CD4-positive, alpha-beta memory T cell (primary cell): ENCODE data around the gene SAP130. TPM values are rescaled to one million over a fixed set of nuclear protein-coding genes. Genes with fewer than 3 reads are reported as not detected.

Experiments used
- CTCF ChIA-PET: fragments of 350-600 bp; sonication (Branson Sonifier 250); formaldehyde crosslinking; loops from one replicate; lab custom pipeline; 2021; ENCODE audit warnings: inconsistent platforms; ENCODE audit not compliant: partially characterized antibody; lab: Charles Lee
- POLR2A ChIA-PET: fragments of 350-600 bp; sonication (Branson Sonifier 250); formaldehyde crosslinking; loops from one replicate; lab custom pipeline; 2021; ENCODE audit not compliant: partially characterized antibody; lab: Charles Lee
- DNase-seq, 5 donors: peaks; one replicate each; pipeline versions ENCODE4 v3.0.0 to v3.0.0-alpha.2; 2020 to 2022; ENCODE audit warnings: mixed read lengths in 1 of 5
- H3K27ac ChIP-seq: one replicate; pipeline ENCODE4 v1.7.0; 2013; ENCODE audit warnings: low read depth, low read length
- H3K27me3 ChIP-seq: 2 replicates; pipeline ENCODE4 v1.7.0; 2013; ENCODE audit warnings: mild to moderate bottlenecking, low read length, moderate library complexity; ENCODE audit not compliant: insufficient read depth
- H3K36me3 ChIP-seq: 2 replicates; pipeline ENCODE4 v1.7.0; 2013; ENCODE audit warnings: mild to moderate bottlenecking, low read length, moderate library complexity; ENCODE audit not compliant: insufficient read depth
- H3K4me1 ChIP-seq: 2 replicates; pipeline ENCODE4 v1.7.0; 2013; ENCODE audit warnings: mild to moderate bottlenecking, low read length, moderate library complexity; ENCODE audit not compliant: insufficient read depth
- H3K4me3 ChIP-seq, 2 donors: one replicate each; pipeline ENCODE4 v1.7.0; 2013; ENCODE audit warnings: low read length in 2 of 2, mild to moderate bottlenecking in 1 of 2
- H3K9me3 ChIP-seq, 2 donors: one replicate each; pipeline ENCODE4 v1.7.0; 2013; ENCODE audit warnings: low read length in 2 of 2, control low read depth in 1 of 2; ENCODE audit not compliant: control insufficient read depth in 1 of 2
- H3K27ac Mint-ChIP-seq, 7 donors: one replicate each; pipeline ENCODE4 v1.8.0; 2020 to 2021; ENCODE audit warnings: mixed read lengths in 7 of 7, mild to moderate bottlenecking in 6 of 7, inconsistent platforms in 3 of 7, moderate library complexity in 3 of 7
- H3K27me3 Mint-ChIP-seq, 2 donors: one replicate each; pipeline ENCODE4 v1.8.0; 2020 to 2021; ENCODE audit warnings: mixed read lengths in 2 of 2
- H3K36me3 Mint-ChIP-seq, 2 donors: one replicate each; pipeline ENCODE4 v1.8.0; 2020 to 2021; ENCODE audit warnings: mixed read lengths in 2 of 2, inconsistent platforms in 1 of 2, mild to moderate bottlenecking in 1 of 2
- H3K4me1 Mint-ChIP-seq, 4 donors: one replicate each; pipeline ENCODE4 v1.8.0; 2020 to 2021; ENCODE audit warnings: mixed read lengths in 4 of 4, mild to moderate bottlenecking in 1 of 4
- H3K4me3 Mint-ChIP-seq, 8 donors: one replicate each; pipeline ENCODE4 v1.8.0; 2020 to 2021; ENCODE audit warnings: mixed read lengths in 8 of 8, mild to moderate bottlenecking in 7 of 8, moderate library complexity in 6 of 8, inconsistent platforms in 3 of 8
- H3K9me3 Mint-ChIP-seq, 8 donors: one replicate each; pipeline ENCODE4 v1.8.0; 2020 to 2021; ENCODE audit warnings: mixed read lengths in 8 of 8, mild to moderate bottlenecking in 5 of 8, inconsistent platforms in 3 of 8, moderate library complexity in 1 of 8
- intact Hi-C: fragments of 100-400 bp; cut with micrococcal nuclease; formaldehyde crosslinking; loops from one replicate; pipeline ENCODE4 v1.15.1; 2023
- polyA plus RNA-seq, 2 donors: library from polyadenylated mRNA; unstranded; fragments of 300-500 nt; fragmentation: Illumina TruSeq; gene quantifications; one replicate each; pipeline ENCODE4 v1.2.3, GENCODE V29; 2021
- total RNA-seq, 2 experiments: library from RNA; stranded (reverse); gene quantifications; one replicate each; pipeline ENCODE4 v1.2.3, GENCODE V29; 2021

The SAP130 gene
- total and polyA plus RNA-seq, 4 experiments from 2014 or later, result 3.1 to 30.2 (median 21.7) TPM

DNA sequence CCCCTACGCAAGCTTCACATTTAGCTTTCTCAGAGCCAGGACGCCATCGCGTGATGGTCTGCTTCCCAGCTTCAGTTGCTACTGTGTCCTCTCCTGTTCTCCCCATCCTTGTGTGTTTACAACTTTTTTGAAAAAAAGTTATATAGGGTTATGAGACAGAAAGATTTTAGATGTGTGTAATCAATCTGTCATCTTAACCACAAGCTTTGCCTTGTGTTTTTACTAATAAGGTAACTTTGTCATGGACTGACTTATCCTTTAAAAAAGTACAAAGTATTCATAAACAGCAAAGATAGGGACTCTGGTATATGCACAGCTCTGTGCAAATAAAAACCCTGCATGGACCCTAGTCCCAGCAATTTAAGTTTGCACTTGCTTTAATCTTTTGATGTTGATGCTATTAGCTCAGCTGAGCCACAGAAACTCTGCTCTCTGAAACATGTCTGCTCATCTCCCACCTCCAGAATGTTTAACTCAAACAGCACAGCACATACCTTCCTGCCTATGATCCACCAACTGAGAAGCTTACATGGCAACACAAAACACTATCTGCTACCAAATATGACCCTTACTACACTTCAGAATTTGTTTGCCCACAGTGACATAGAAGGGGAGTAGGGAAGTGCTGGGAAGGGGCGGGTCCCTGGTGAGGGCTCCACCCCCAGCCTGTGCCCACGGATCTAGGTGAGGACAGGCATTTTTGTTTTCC, 42.7 kb downstream of the SAP130 start:
- H3K4me3 ChIP-seq, result no peak overlapping the region
- no peaks in the 10 kb centered on the region for H3K27me3 ChIP-seq
- H3K36me3 ChIP-seq, result peaks cover 60% of the 10 kb centered on the region
- intact Hi-C loops, result no loop called here
- H3K36me3 Mint-ChIP-seq, result peaks cover 51 to 80% of the 10 kb centered on the region in 2 donors
- ChIA-PET CTCF (no interaction called here), POLR2A (no interaction called here)
- no peaks in the 10 kb centered on the region for H3K27me3 Mint-ChIP-seq
- no peak overlapping the region for H3K4me3 Mint-ChIP-seq
- DNase-seq, result no peak
- no peak overlapping the region for H3K27ac ChIP-seq
- H3K4me1 Mint-ChIP-seq, result peaks cover 0 to 5% (median under 1%) of the 10 kb centered on the region in 4 donors
- H3K4me1 ChIP-seq, result no peaks in the 10 kb centered on the region
- H3K27ac Mint-ChIP-seq, result peak overlapping the region in 2 of 7 donors; percentile 2 to 11
- H3K9me3 ChIP-seq, result no peaks in the 10 kb centered on the region
- H3K9me3 Mint-ChIP-seq, result no peaks in the 10 kb centered on the region

GRCh38 chr2:127984551-127984950, 43.3 kb downstream of the SAP130 start:
- H3K4me3 Mint-ChIP-seq, result no peak overlapping the region
- no peaks in the 10 kb centered on the region for H3K9me3 Mint-ChIP-seq
- DNase-seq, result no peak
- no peaks in the 10 kb centered on the region for H3K27me3 Mint-ChIP-seq
- CTCF ChIA-PET, result no interaction called here
- no peak overlapping the region for H3K27ac Mint-ChIP-seq
- no peaks in the 10 kb centered on the region for H3K27me3 ChIP-seq
- peaks cover 48 to 78% of the 10 kb centered on the region in 2 donors for H3K36me3 Mint-ChIP-seq
- intact Hi-C loops, result no loop called here
- peaks cover 0 to 5% (median under 1%) of the 10 kb centered on the region in 4 donors for H3K4me1 Mint-ChIP-seq
- H3K4me3 ChIP-seq, result no peak overlapping the region
- no peaks in the 10 kb centered on the region for H3K4me1 ChIP-seq
- no peaks in the 10 kb centered on the region for H3K9me3 ChIP-seq
- POLR2A ChIA-PET, result no interaction called here
- H3K36me3 ChIP-seq, result peaks cover 58% of the 10 kb centered on the region
- no peak overlapping the region for H3K27ac ChIP-seq

DNA sequence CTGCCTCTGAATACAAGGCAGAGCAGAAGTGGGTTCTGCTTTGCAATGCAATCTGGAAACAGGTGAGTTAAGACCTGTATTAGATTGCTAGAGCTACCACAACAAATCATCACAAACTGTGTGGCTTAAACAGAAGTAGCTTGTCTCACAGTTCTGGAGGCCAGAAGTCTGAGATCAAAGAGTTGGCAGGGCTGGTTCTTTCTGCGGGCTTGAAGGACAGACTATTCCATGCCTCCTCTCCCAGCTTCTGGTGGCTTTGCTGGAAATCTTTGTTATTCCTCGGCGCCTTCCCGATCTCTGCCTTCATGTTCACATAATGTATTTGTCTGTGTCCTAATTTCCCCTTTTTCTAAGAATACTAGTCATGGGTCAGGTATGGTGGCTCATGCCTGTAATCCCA, 58.4 kb downstream of the SAP130 start:
- no peak overlapping the region for H3K4me3 ChIP-seq
- intact Hi-C loops, result no loop called here
- H3K27ac ChIP-seq, result no peak overlapping the region
- H3K36me3 ChIP-seq, result peaks cover 4% of the 10 kb centered on the region
- H3K27me3 ChIP-seq, result no peaks in the 10 kb centered on the region
- no peaks in the 10 kb centered on the region for H3K4me1 ChIP-seq
- Mint-ChIP-seq H3K27ac (peak overlapping the region in 1 of 7 donors; percentile 21), H3K9me3 (peaks cover 0 to 2% (median 0%) of the 10 kb centered on the region in 8 donors), H3K4me3 (peak overlapping the region in 1 of 8 donors; percentile 38), H3K4me1 (peaks cover 0 to 5% (median 2%) of the 10 kb centered on the region in 4 donors), H3K27me3 (no peaks in the 10 kb centered on the region), H3K36me3 (peaks cover 53 to 54% of the 10 kb centered on the region in 2 donors)
- ChIA-PET CTCF (no interaction called here), POLR2A (no interaction called here)
- H3K9me3 ChIP-seq, result no peaks in the 10 kb centered on the region
- DNase-seq, result no peak

DNA sequence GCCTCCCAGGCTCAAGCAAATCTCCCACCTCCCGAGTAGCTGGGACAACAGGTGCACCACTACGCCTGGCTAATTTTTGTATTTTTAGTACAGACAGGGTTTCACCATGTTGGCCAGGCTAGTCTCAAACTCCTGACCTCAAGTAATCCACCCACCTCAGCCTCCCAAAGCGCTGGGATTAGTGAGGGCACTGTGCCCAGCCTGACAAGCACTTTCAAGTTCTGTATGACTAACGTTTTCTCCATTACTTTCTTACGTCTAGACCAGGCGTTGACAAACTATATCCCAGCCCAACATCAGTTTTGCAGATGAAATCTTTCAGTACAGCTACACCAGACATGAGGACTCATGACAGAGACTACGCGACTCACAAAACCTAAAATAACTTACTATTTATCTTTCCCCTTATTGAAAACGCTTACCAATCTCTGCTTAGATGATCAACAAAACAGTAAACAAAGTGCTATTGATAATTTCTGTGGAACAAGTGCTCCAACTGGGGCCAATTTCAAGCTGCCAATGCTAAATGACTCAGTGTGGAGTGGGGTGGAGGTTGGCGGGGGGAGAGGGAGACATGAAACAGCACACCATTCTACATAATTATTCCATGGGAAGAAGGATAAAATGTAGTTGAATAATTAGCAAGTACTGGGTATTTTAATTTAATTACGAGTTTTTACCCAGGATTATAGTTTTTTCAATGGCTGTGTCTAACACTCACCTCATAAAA, 59.1 kb downstream of the SAP130 start:
- H3K4me1 Mint-ChIP-seq, result peaks cover 0 to 5% (median 2%) of the 10 kb centered on the region in 4 donors
- H3K9me3 Mint-ChIP-seq, result peaks cover 0 to 2% (median 0%) of the 10 kb centered on the region in 8 donors
- intact Hi-C loops, result no loop called here
- no peak overlapping the region for H3K4me3 Mint-ChIP-seq
- no peak overlapping the region for H3K27ac ChIP-seq
- H3K36me3 ChIP-seq, result no peaks in the 10 kb centered on the region
- CTCF ChIA-PET, result no interaction called here
- peaks cover 50% of the 10 kb centered on the region in 2 donors for H3K36me3 Mint-ChIP-seq
- no peaks in the 10 kb centered on the region for H3K27me3 ChIP-seq
- H3K9me3 ChIP-seq, result no peaks in the 10 kb centered on the region
- POLR2A ChIA-PET, result no interaction called here
- H3K27ac Mint-ChIP-seq, result peak overlapping the region in 1 of 7 donors; percentile 75
- no peaks in the 10 kb centered on the region for H3K27me3 Mint-ChIP-seq
- H3K4me1 ChIP-seq, result no peaks in the 10 kb centered on the region
- no peak for DNase-seq
- no peak overlapping the region for H3K4me3 ChIP-seq

DNA sequence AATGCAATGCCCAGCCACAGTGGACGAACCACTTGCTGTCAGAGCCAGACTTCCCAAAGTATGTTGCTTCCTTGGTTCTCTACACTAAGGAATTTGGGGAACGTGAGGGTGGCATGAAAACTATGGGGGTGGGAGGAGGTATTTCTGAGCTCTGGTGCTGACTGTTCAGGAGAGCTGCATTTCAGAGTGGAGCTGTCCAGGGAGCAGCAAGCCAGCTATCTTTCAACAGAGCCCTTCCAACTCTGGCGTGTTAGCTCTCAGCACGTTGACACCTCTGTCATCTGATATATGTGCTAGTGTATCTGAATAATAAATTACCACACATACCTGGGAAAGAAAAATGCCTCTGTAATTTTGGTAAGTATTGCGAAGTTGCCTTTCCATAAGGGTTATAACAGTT, 66.1 kb downstream of the SAP130 start:
- Histone ChIP-seq H3K27me3 (no peaks in the 10 kb centered on the region), H3K36me3 (peaks cover 10% of the 10 kb centered on the region), H3K9me3 (no peaks in the 10 kb centered on the region), H3K4me3 (no peak overlapping the region), H3K27ac (no peak overlapping the region), H3K4me1 (no peaks in the 10 kb centered on the region)
- H3K36me3 Mint-ChIP-seq, result peaks cover 43 to 62% of the 10 kb centered on the region in 2 donors
- H3K4me3 Mint-ChIP-seq, result no peak overlapping the region
- no peak overlapping the region for H3K27ac Mint-ChIP-seq
- no peaks in the 10 kb centered on the region for H3K9me3 Mint-ChIP-seq
- ChIA-PET POLR2A (no interaction called here), CTCF (no interaction called here)
- intact Hi-C loops, result no loop called here
- no peak for DNase-seq
- no peaks in the 10 kb centered on the region for H3K27me3 Mint-ChIP-seq
- no peaks in the 10 kb centered on the region for H3K4me1 Mint-ChIP-seq

- Mint-ChIP-seq H3K27me3 (no peaks in the 10 kb centered on the region), H3K9me3 (no peaks in the 10 kb centered on the region), H3K36me3 (peaks cover 30 to 56% of the 10 kb centered on the region in 2 donors), H3K4me3 (no peak overlapping the region), H3K27ac (no peak overlapping the region), H3K4me1 (no peaks in the 10 kb centered on the region)
- ChIA-PET POLR2A (no interaction called here), CTCF (no interaction called here)
- DNase-seq, result no peak
- no peaks in the 10 kb centered on the region for H3K27me3 ChIP-seq
- H3K4me1 ChIP-seq, result no peaks in the 10 kb centered on the region
- H3K4me3 ChIP-seq, result no peak overlapping the region
- H3K27ac ChIP-seq, result no peak overlapping the region
- H3K9me3 ChIP-seq, result no peaks in the 10 kb centered on the region
- H3K36me3 ChIP-seq, result peaks cover 22% of the 10 kb centered on the region
- intact Hi-C loops, result no loop called here
Measured at GRCh38 chr2:127957240-127957639, 70.6 kb downstream of the SAP130 start.

- no peak overlapping the region for H3K4me3 ChIP-seq
- H3K9me3 ChIP-seq, result no peaks in the 10 kb centered on the region
- Mint-ChIP-seq H3K4me1 (no peaks in the 10 kb centered on the region), H3K27ac (peak overlapping the region in 2 of 7 donors; percentile 14 to 59), H3K27me3 (no peaks in the 10 kb centered on the region), H3K4me3 (no peak overlapping the region), H3K36me3 (peaks cover 30 to 42% of the 10 kb centered on the region in 2 donors), H3K9me3 (no peaks in the 10 kb centered on the region)
- intact Hi-C loops, result no loop called here
- H3K36me3 ChIP-seq, result peaks cover 32% of the 10 kb centered on the region
- H3K4me1 ChIP-seq, result no peaks in the 10 kb centered on the region
- ChIA-PET POLR2A (no interaction called here), CTCF (no interaction called here)
- no peak overlapping the region for H3K27ac ChIP-seq
- no peaks in the 10 kb centered on the region for H3K27me3 ChIP-seq
- DNase-seq, result no peak
Measured at GRCh38 chr2:127954857-127955256, 73.0 kb downstream of the SAP130 start.
